Activated naive CD4-positive, alpha-beta T cell treated with anti-CD3 and anti-CD28 coated beads, Interleukin-2, amount 10 ng/mL, durations not matched to agents 7 days and 5 days (primary cell): ENCODE measurements around the gene TPST2.

Experiments used
- CTCF ChIA-PET: fragments of 350-600 bp; sonication (Branson Sonifier 250); formaldehyde crosslinking; loops from one replicate; lab custom pipeline; 2021; ENCODE audit warnings: antibody characterized with exemption; lab: Charles Lee
- DNase-seq: peaks from one replicate; pipeline ENCODE4 v3.0.0-alpha.2; 2020
- H3K27ac Mint-ChIP-seq: one replicate; pipeline ENCODE4 v1.8.0; 2021; ENCODE audit warnings: mild to moderate bottlenecking, moderate library complexity, mixed read lengths
- H3K27me3 Mint-ChIP-seq: one replicate; pipeline ENCODE4 v1.8.0; 2021; ENCODE audit warnings: mild to moderate bottlenecking, mixed read lengths
- H3K36me3 Mint-ChIP-seq: one replicate; pipeline ENCODE4 v1.8.0; 2021; ENCODE audit warnings: mixed read lengths
- H3K4me1 Mint-ChIP-seq: one replicate; pipeline ENCODE4 v1.8.0; 2021; ENCODE audit warnings: mixed read lengths
- H3K4me3 Mint-ChIP-seq: one replicate; pipeline ENCODE4 v1.8.0; 2021; ENCODE audit warnings: mild to moderate bottlenecking, moderate library complexity, mixed read lengths
- H3K9me3 Mint-ChIP-seq: one replicate; pipeline ENCODE4 v1.8.0; 2021; ENCODE audit warnings: mixed read lengths

TPST2 gene

GRCh38 chr22:26581026-26581425 lies 8.9 kb downstream of the TPST2 start:
- Mint-ChIP-seq H3K9me3 (no peaks in the 10 kb centered on the region), H3K27me3 (no peaks in the 10 kb centered on the region), H3K36me3 (peaks cover 47% of the 10 kb centered on the region), H3K4me1 (peaks cover 76% of the 10 kb centered on the region), H3K27ac (peak overlapping the region; percentile 56), H3K4me3 (no peak overlapping the region)
- CTCF ChIA-PET: no interaction called here
- DNase-seq: no peak

- Mint-ChIP-seq H3K4me1 (peaks cover 70% of the 10 kb centered on the region), H3K27ac (peak overlapping the region; percentile 97), H3K4me3 (peak overlapping the region; percentile 76), H3K9me3 (no peaks in the 10 kb centered on the region), H3K36me3 (peaks cover 46% of the 10 kb centered on the region), H3K27me3 (no peaks in the 10 kb centered on the region)
- DNase-seq: no peak
- CTCF ChIA-PET: no interaction called here
These were observed 9.5 kb downstream of the TPST2 start for GRCh38 chr22:26580240-26580962.

- Mint-ChIP-seq H3K4me1 (peaks cover 62% of the 10 kb centered on the region), H3K27me3 (no peaks in the 10 kb centered on the region)
- peak; percentile 83 for DNase-seq
These were observed 10.5 kb downstream of the TPST2 start for GRCh38 chr22:26579331-26579886.

GRCh38 chr22:26577081-26577480 lies 12.9 kb downstream of the TPST2 start:
- H3K9me3 Mint-ChIP-seq: no peaks in the 10 kb centered on the region
- no peaks in the 10 kb centered on the region for H3K27me3 Mint-ChIP-seq
- H3K4me3 Mint-ChIP-seq: no peak overlapping the region
- no peak overlapping the region for H3K27ac Mint-ChIP-seq
- DNase-seq: no peak
- CTCF ChIA-PET: no interaction called here
- H3K4me1 Mint-ChIP-seq: peaks cover 67% of the 10 kb centered on the region
- H3K36me3 Mint-ChIP-seq: peaks cover 41% of the 10 kb centered on the region

More at GRCh38 chr22:26579331-26579886, 10.5 kb downstream of the TPST2 start:
- H3K4me3 Mint-ChIP-seq: peak overlapping the region; percentile 76
- no peaks in the 10 kb centered on the region for H3K9me3 Mint-ChIP-seq
- peak overlapping the region; percentile 97 for H3K27ac Mint-ChIP-seq
- H3K36me3 Mint-ChIP-seq: peaks cover 44% of the 10 kb centered on the region
- CTCF ChIA-PET: interaction anchor here (1.0 kb wide), 1 partner anchor 32 kb away, joined by 3 read pairs; no protein-coding TSS in a partner anchor

- no peaks in the 10 kb centered on the region for H3K9me3 Mint-ChIP-seq
- no peak overlapping the region for H3K4me3 Mint-ChIP-seq
- H3K36me3 Mint-ChIP-seq: peaks cover 35% of the 10 kb centered on the region
- no peak overlapping the region for H3K27ac Mint-ChIP-seq
- CTCF ChIA-PET: interaction anchor here (0.6 kb wide), 1 partner anchor 52 kb away, joined by 3 read pairs; no protein-coding TSS in a partner anchor
- H3K4me1 Mint-ChIP-seq: peaks cover 63% of the 10 kb centered on the region
- no peaks in the 10 kb centered on the region for H3K27me3 Mint-ChIP-seq
- DNase-seq: no peak
These were observed 13.8 kb downstream of the TPST2 start for GRCh38 chr22:26576026-26576680.

GRCh38 chr22:26574001-26574723 lies 15.8 kb downstream of the TPST2 start:
- DNase-seq: no peak
- Mint-ChIP-seq H3K4me3 (no peak overlapping the region), H3K27me3 (no peaks in the 10 kb centered on the region), H3K36me3 (peaks cover 26% of the 10 kb centered on the region), H3K4me1 (peaks cover 54% of the 10 kb centered on the region), H3K27ac (no peak overlapping the region), H3K9me3 (no peaks in the 10 kb centered on the region)
- CTCF ChIA-PET: no interaction called here

- Mint-ChIP-seq H3K9me3 (no peaks in the 10 kb centered on the region), H3K27me3 (no peaks in the 10 kb centered on the region), H3K4me1 (peaks cover 50% of the 10 kb centered on the region), H3K36me3 (peaks cover 20% of the 10 kb centered on the region), H3K4me3 (no peak overlapping the region), H3K27ac (peak overlapping the region; percentile 65)
- DNase-seq: peak; percentile 31
- CTCF ChIA-PET: interaction anchor here (0.8 kb wide), 1 partner anchor 70 kb away, joined by 4 read pairs; no protein-coding TSS in a partner anchor
These were observed 16.8 kb downstream of the TPST2 start for GRCh38 chr22:26573026-26573662.

GRCh38 chr22:26570864-26571525 lies 18.9 kb downstream of the TPST2 start:
- H3K4me3 Mint-ChIP-seq: no peak overlapping the region
- H3K36me3 Mint-ChIP-seq: peaks cover 19% of the 10 kb centered on the region
- DNase-seq: no peak
- no peaks in the 10 kb centered on the region for H3K9me3 Mint-ChIP-seq
- CTCF ChIA-PET: no interaction called here
- H3K27me3 Mint-ChIP-seq: no peaks in the 10 kb centered on the region
- peaks cover 48% of the 10 kb centered on the region for H3K4me1 Mint-ChIP-seq
- H3K27ac Mint-ChIP-seq: no peak overlapping the region

- Mint-ChIP-seq H3K27me3 (no peaks in the 10 kb centered on the region), H3K4me1 (peaks cover 50% of the 10 kb centered on the region), H3K4me3 (no peak overlapping the region), H3K36me3 (peaks cover 16% of the 10 kb centered on the region), H3K27ac (no peak overlapping the region), H3K9me3 (no peaks in the 10 kb centered on the region)
- DNase-seq: no peak
- CTCF ChIA-PET: no interaction called here
These were observed 19.8 kb downstream of the TPST2 start for GRCh38 chr22:26570115-26570514.

- H3K4me3 Mint-ChIP-seq: no peak overlapping the region
- peaks cover 45% of the 10 kb centered on the region for H3K4me1 Mint-ChIP-seq
- no peak for DNase-seq
- H3K9me3 Mint-ChIP-seq: no peaks in the 10 kb centered on the region
- H3K27me3 Mint-ChIP-seq: no peaks in the 10 kb centered on the region
- peaks cover 12% of the 10 kb centered on the region for H3K36me3 Mint-ChIP-seq
- H3K27ac Mint-ChIP-seq: no peak overlapping the region
- CTCF ChIA-PET: interaction anchor here (1.3 kb wide), 1 partner anchor 101 kb away, joined by 3 read pairs; no protein-coding TSS in a partner anchor
These were observed 21.7 kb downstream of the TPST2 start for GRCh38 chr22:26568207-26568706.

- H3K9me3 Mint-ChIP-seq: no peaks in the 10 kb centered on the region
- H3K27ac Mint-ChIP-seq: no peak overlapping the region
- H3K4me1 Mint-ChIP-seq: peaks cover 41% of the 10 kb centered on the region
- no peak overlapping the region for H3K4me3 Mint-ChIP-seq
- H3K27me3 Mint-ChIP-seq: no peaks in the 10 kb centered on the region
- CTCF ChIA-PET: no interaction called here
- no peak for DNase-seq
- peaks cover 8% of the 10 kb centered on the region for H3K36me3 Mint-ChIP-seq
These were observed 22.3 kb downstream of the TPST2 start for GRCh38 chr22:26567610-26568009.

- Mint-ChIP-seq H3K4me3 (no peak overlapping the region), H3K9me3 (no peaks in the 10 kb centered on the region), H3K4me1 (peaks cover 40% of the 10 kb centered on the region), H3K27me3 (no peaks in the 10 kb centered on the region), H3K27ac (no peak overlapping the region), H3K36me3 (peaks cover 7% of the 10 kb centered on the region)
- CTCF ChIA-PET: no interaction called here
- no peak for DNase-seq
These were observed 22.9 kb downstream of the TPST2 start for GRCh38 chr22:26566994-26567393.

GRCh38 chr22:26565889-26566288 lies 24.0 kb downstream of the TPST2 start:
- CTCF ChIA-PET: interaction anchor here (1.2 kb wide), 1 partner anchor 76 kb away, joined by 4 read pairs; no protein-coding TSS in a partner anchor
- no peak overlapping the region for H3K4me3 Mint-ChIP-seq
- peaks cover 7% of the 10 kb centered on the region for H3K36me3 Mint-ChIP-seq
- no peak overlapping the region for H3K27ac Mint-ChIP-seq
- no peak for DNase-seq
- no peaks in the 10 kb centered on the region for H3K9me3 Mint-ChIP-seq
- H3K4me1 Mint-ChIP-seq: peaks cover 36% of the 10 kb centered on the region
- H3K27me3 Mint-ChIP-seq: no peaks in the 10 kb centered on the region
